ENCODE results near the gene FSTL4. TPM values are rescaled to one million over a fixed set of nuclear protein-coding genes. Genes with fewer than 3 reads are reported as not detected.

FSTL4 gene
- total and polyA plus RNA-seq, 2 donors from 2014 or later, result 0.09 to 4.0 TPM

DNA sequence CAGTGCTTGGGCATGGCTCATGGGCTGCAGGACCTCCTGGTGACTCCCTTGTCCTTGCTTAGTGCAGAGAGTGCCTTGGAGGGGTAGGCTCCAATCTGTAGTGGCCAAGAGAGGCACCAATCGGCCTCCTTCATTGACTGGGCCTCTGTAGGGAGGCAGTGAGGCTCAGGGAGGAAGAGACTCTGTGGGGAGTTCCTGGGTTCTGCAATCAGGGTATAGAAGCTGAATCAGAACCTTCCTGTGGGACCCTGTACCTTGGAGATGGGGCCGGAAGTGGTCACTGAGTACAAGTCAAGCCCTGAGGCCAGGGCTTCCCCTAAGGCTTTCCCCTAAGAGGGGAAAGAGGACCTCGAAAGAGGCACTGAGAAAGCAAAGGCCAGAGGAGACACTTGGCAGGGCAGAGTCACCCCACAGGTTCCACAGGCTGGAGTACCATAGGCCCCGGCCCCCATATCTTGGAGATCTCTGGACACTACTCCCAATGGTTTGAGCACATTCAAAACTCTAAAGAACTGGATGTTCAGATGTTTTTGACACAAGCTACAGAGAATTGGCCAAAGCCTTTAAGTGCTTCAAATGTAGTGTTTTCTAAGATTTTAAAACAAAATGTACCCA lies 370.0 kb downstream of the FSTL4 start:
- no peak overlapping the region for H3K27ac ChIP-seq (ENCODE audit: low read depth in 2 of 2, low read length in 2 of 2)
- peaks cover 3% of the 10 kb centered on the region for H3K27me3 ChIP-seq (ENCODE audit: control insufficient read depth, insufficient read depth, low read length)
- intact Hi-C loops (cut with DNase I), result no loop called here
- no peaks in the 10 kb centered on the region for H3K4me1 ChIP-seq (ENCODE audit: control insufficient read depth in 2 of 3, insufficient read depth in 2 of 3, low read depth in 1 of 3, low read length in 3 of 3)
- no peaks in the 10 kb centered on the region for H3K36me3 ChIP-seq (ENCODE audit: control insufficient read depth in 2 of 3, insufficient read depth in 3 of 3, low read length in 3 of 3)
- H3K9me3 ChIP-seq (ENCODE audit: control insufficient read depth in 2 of 3, insufficient read depth in 1 of 3, low read length in 3 of 3), result no peaks in the 10 kb centered on the region
- H3K4me3 ChIP-seq (ENCODE audit: low read length in 3 of 3), result no peak overlapping the region
- TF ChIP-seq, protein P1, sequence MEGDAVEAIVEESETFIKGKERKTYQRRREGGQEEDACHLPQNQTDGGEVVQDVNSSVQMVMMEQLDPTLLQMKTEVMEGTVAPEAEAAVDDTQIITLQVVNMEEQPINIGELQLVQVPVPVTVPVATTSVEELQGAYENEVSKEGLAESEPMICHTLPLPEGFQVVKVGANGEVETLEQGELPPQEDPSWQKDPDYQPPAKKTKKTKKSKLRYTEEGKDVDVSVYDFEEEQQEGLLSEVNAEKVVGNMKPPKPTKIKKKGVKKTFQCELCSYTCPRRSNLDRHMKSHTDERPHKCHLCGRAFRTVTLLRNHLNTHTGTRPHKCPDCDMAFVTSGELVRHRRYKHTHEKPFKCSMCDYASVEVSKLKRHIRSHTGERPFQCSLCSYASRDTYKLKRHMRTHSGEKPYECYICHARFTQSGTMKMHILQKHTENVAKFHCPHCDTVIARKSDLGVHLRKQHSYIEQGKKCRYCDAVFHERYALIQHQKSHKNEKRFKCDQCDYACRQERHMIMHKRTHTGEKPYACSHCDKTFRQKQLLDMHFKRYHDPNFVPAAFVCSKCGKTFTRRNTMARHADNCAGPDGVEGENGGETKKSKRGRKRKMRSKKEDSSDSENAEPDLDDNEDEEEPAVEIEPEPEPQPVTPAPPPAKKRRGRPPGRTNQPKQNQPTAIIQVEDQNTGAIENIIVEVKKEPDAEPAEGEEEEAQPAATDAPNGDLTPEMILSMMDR (IDR thresholded peaks at IDR 0.05; ENCODE audit: borderline replicate concordance, extremely low read depth, insufficient read depth), result no peak
- DNase-seq (no peak), FAIRE-seq (no peak)
- no peak overlapping the region for H3K9ac ChIP-seq (ENCODE audit: low read length in 3 of 3)

DNA sequence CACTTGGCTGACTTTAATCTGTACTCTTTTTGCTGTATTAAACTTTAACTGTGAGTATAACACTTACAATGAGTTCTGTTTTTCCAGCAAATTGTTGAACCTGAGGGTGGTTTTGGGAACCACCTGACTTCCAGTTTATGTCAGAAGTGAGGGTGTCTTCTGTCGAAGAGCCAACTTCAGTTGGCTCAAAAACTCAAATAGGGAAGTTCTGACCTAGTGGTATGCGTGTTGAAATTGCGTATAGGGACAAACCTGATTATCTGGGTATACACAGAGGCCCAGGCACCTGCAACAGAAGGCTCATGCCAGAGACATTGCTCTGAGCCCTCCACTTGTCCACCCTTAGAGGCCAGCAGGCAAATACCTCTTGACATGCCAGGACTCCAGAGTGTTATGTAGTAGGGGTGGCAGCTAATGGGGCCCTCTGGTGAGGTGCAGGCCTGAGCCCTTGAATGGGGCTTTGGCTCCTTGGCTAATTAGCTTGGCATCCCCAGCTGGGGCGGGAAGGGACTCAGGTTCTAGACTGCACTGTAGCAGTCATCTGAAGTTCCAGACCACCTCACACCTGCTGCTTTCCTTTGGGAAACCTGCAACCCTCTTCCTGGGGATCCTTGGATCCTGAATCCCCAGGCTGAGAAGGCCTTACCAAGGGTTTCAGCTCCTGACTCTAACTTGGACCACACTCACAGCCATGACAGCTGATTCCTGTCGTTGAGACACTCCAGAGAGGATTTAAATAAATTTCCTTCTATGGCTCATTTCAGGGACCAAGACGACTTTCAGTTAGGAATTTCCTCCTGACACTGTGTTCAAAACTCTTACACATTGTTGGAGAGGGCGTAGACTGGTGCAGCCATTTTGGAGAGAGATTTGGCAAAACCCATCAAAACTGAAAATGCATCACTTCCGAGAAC lies 370.9 kb downstream of the FSTL4 start:
- Histone ChIP-seq H3K27ac (ENCODE audit: low read depth in 2 of 2, low read length in 2 of 2) (no peak overlapping the region), H3K4me3 (ENCODE audit: low read length in 3 of 3) (no peak overlapping the region), H3K27me3 (ENCODE audit: control insufficient read depth, insufficient read depth, low read length) (peaks cover 3% of the 10 kb centered on the region), H3K36me3 (ENCODE audit: control insufficient read depth in 2 of 3, insufficient read depth in 3 of 3, low read length in 3 of 3) (no peaks in the 10 kb centered on the region), H3K9me3 (ENCODE audit: control insufficient read depth in 2 of 3, insufficient read depth in 1 of 3, low read length in 3 of 3) (no peaks in the 10 kb centered on the region), H3K9ac (ENCODE audit: low read length in 3 of 3) (no peak overlapping the region), H3K4me1 (ENCODE audit: control insufficient read depth in 2 of 3, insufficient read depth in 2 of 3, low read depth in 1 of 3, low read length in 3 of 3) (no peaks in the 10 kb centered on the region)
- DNase-seq (peak in 1 of 5 donors; percentile 52), FAIRE-seq (no peak)
- TF ChIP-seq, protein P1 (IDR thresholded peaks at IDR 0.05; ENCODE audit: borderline replicate concordance, extremely low read depth, insufficient read depth), result no peak
- intact Hi-C loops (cut with DNase I), result no loop called here

GRCh38 chr5:133240425-133241091 lies 371.8 kb downstream of the FSTL4 start:
- Histone ChIP-seq H3K36me3 (ENCODE audit: control insufficient read depth in 2 of 3, insufficient read depth in 3 of 3, low read length in 3 of 3) (no peaks in the 10 kb centered on the region), H3K27me3 (ENCODE audit: control insufficient read depth, insufficient read depth, low read length) (peaks cover 3% of the 10 kb centered on the region), H3K9me3 (ENCODE audit: control insufficient read depth in 2 of 3, insufficient read depth in 1 of 3, low read length in 3 of 3) (no peaks in the 10 kb centered on the region), H3K4me1 (ENCODE audit: control insufficient read depth in 2 of 3, insufficient read depth in 2 of 3, low read depth in 1 of 3, low read length in 3 of 3) (no peaks in the 10 kb centered on the region), H3K4me3 (ENCODE audit: low read length in 3 of 3) (no peak overlapping the region), H3K9ac (ENCODE audit: low read length in 3 of 3) (no peak overlapping the region), H3K27ac (ENCODE audit: low read depth in 2 of 2, low read length in 2 of 2) (no peak overlapping the region)
- intact Hi-C loops (cut with DNase I), result no loop called here
- TF ChIP-seq, protein P1 (IDR thresholded peaks at IDR 0.05; ENCODE audit: borderline replicate concordance, extremely low read depth, insufficient read depth), result no peak
- FAIRE-seq, result no peak
- no peak for DNase-seq
